ENCODE measurements around the gene PASK.
"Not testable (repeated sequence)": the region's sequence is repeated elsewhere in the genome, so short reads cannot be mapped to it uniquely, and the experiment has no call there.

The PASK gene

GRCh38 chr2:241110089-241110606 is 39.1 kb downstream of the PASK start:
- DNase-seq: no peak
- Mint-ChIP-seq H3K36me3 (ENCODE audit: insufficient read depth) (peaks cover 4% of the 10 kb centered on the region), H3K27ac (peak overlapping the region; percentile 87 to 95)

GRCh38 chr2:241109210-241110088 is 39.8 kb downstream of the PASK start:
- peak overlapping the region; percentile 81 for H3K4me3 Mint-ChIP-seq
- peaks cover 4% of the 10 kb centered on the region for H3K36me3 Mint-ChIP-seq (ENCODE audit: insufficient read depth)
- H3K4me1 Mint-ChIP-seq (ENCODE audit: low read depth in 2 of 2): peaks cover 23 to 43% of the 10 kb centered on the region in 2 donors
- ATAC-seq (replicated peaks) (peak; percentile 42), DNase-seq (no peak)
- peak overlapping the region; percentile 87 to 95 for H3K27ac Mint-ChIP-seq
- no peaks in the 10 kb centered on the region for H3K27me3 Mint-ChIP-seq
- H3K9me3 Mint-ChIP-seq: no peaks in the 10 kb centered on the region

More at GRCh38 chr2:241110089-241110606, 39.1 kb downstream of the PASK start:
- no peaks in the 10 kb centered on the region for H3K27me3 Mint-ChIP-seq
- H3K4me1 Mint-ChIP-seq (ENCODE audit: low read depth in 2 of 2): peaks cover 23 to 43% of the 10 kb centered on the region in 2 donors
- ATAC-seq (replicated peaks): no peak
- H3K4me3 Mint-ChIP-seq: peak overlapping the region; percentile 81
- no peaks in the 10 kb centered on the region for H3K9me3 Mint-ChIP-seq

GRCh38 chr2:241108271-241109209 is 40.7 kb downstream of the PASK start:
- no peaks in the 10 kb centered on the region for H3K9me3 Mint-ChIP-seq
- no peaks in the 10 kb centered on the region for H3K27me3 Mint-ChIP-seq
- ATAC-seq (replicated peaks) (peak; percentile 39), DNase-seq (peak in 1 of 3 experiments; percentile 41)
- peaks cover 9% of the 10 kb centered on the region for H3K36me3 Mint-ChIP-seq (ENCODE audit: insufficient read depth)
- peak overlapping the region; percentile 87 to 95 for H3K27ac Mint-ChIP-seq
- H3K4me1 Mint-ChIP-seq (ENCODE audit: low read depth in 2 of 2): peaks cover 23 to 43% of the 10 kb centered on the region in 2 donors
- peak overlapping the region; percentile 81 for H3K4me3 Mint-ChIP-seq

GRCh38 chr2:241107031-241107783 is 42.1 kb downstream of the PASK start:
- ATAC-seq (replicated peaks) (no peak), DNase-seq (no peak)
- H3K36me3 Mint-ChIP-seq (ENCODE audit: insufficient read depth): peaks cover 16% of the 10 kb centered on the region
- H3K9me3 Mint-ChIP-seq: no peaks in the 10 kb centered on the region
- peaks cover 20 to 40% of the 10 kb centered on the region in 2 donors for H3K4me1 Mint-ChIP-seq (ENCODE audit: low read depth in 2 of 2)
- no peaks in the 10 kb centered on the region for H3K27me3 Mint-ChIP-seq
- H3K4me3 Mint-ChIP-seq: no peak overlapping the region
- H3K27ac Mint-ChIP-seq: peak overlapping the region in 1 of 2 donors; percentile 95

- Mint-ChIP-seq H3K9me3 (no peaks in the 10 kb centered on the region), H3K27ac (no peak overlapping the region), H3K36me3 (ENCODE audit: insufficient read depth) (peaks cover 20% of the 10 kb centered on the region), H3K4me3 (no peak overlapping the region), H3K4me1 (ENCODE audit: low read depth in 2 of 2) (peaks cover 25 to 40% of the 10 kb centered on the region in 2 donors), H3K27me3 (no peaks in the 10 kb centered on the region)
- ATAC-seq (replicated peaks): no peak
- no peak for DNase-seq
Measured at GRCh38 chr2:241105641-241106040, 43.6 kb downstream of the PASK start.

- not testable (repeated sequence) for DNase-seq; H3K27ac Mint-ChIP-seq; H3K27me3 Mint-ChIP-seq; H3K4me3 Mint-ChIP-seq; ATAC-seq (replicated peaks); H3K9me3 Mint-ChIP-seq
- Mint-ChIP-seq H3K36me3 (ENCODE audit: insufficient read depth) (peaks cover 22% of the 10 kb centered on the region), H3K4me1 (ENCODE audit: low read depth in 2 of 2) (peaks cover 27 to 37% of the 10 kb centered on the region in 2 donors)
Measured at GRCh38 chr2:241104611-241105010, 44.7 kb downstream of the PASK start.

- peak overlapping the region; percentile 95 to 96 for H3K27ac Mint-ChIP-seq
- H3K4me3 Mint-ChIP-seq: peak overlapping the region; percentile 93 to 94
- ATAC-seq (replicated peaks) (no peak), DNase-seq (no peak)
- no peaks in the 10 kb centered on the region for H3K9me3 Mint-ChIP-seq
- peaks cover 25 to 30% of the 10 kb centered on the region in 2 donors for H3K4me1 Mint-ChIP-seq (ENCODE audit: low read depth in 2 of 2)
- H3K27me3 Mint-ChIP-seq: no peaks in the 10 kb centered on the region
- H3K36me3 Mint-ChIP-seq (ENCODE audit: insufficient read depth): peaks cover 29% of the 10 kb centered on the region
Measured at GRCh38 chr2:241103176-241103595, 46.1 kb downstream of the PASK start.

GRCh38 chr2:241102239-241102803 is 47.0 kb downstream of the PASK start, which contains the start of gene MTERF4:
TSS of gene MTERF4 (minus strand) at chr2:241102287. CDS start at chr2:241102273, 14 bp downstream.
- peak; percentile 96 for ATAC-seq (replicated peaks)
- Mint-ChIP-seq H3K36me3 (ENCODE audit: insufficient read depth) (peaks cover 30% of the 10 kb centered on the region), H3K9me3 (no peaks in the 10 kb centered on the region), H3K4me3 (peak within 1 kb of the TSS; percentile 93 to 94), H3K27me3 (no peaks in the 10 kb centered on the region), H3K4me1 (ENCODE audit: low read depth in 2 of 2) (peaks cover 27 to 28% of the 10 kb centered on the region in 2 donors), H3K27ac (peak within 1 kb of the TSS; percentile 95 to 96)
- peak; percentile 82 to 85 (median 83) for DNase-seq

GRCh38 chr2:241099246-241099645 is 50.0 kb downstream of the PASK start:
- H3K9me3 Mint-ChIP-seq: no peaks in the 10 kb centered on the region
- H3K27me3 Mint-ChIP-seq: no peaks in the 10 kb centered on the region
- H3K4me1 Mint-ChIP-seq (ENCODE audit: low read depth in 2 of 2): peaks cover 42 to 47% of the 10 kb centered on the region in 2 donors
- H3K4me3 Mint-ChIP-seq: no peak overlapping the region
- no peak for DNase-seq
- peak overlapping the region; percentile 50 to 96 for H3K27ac Mint-ChIP-seq
- no peak for ATAC-seq (replicated peaks)
- H3K36me3 Mint-ChIP-seq (ENCODE audit: insufficient read depth): peaks cover 48% of the 10 kb centered on the region

GRCh38 chr2:241096979-241097378 is 52.3 kb downstream of the PASK start:
- Mint-ChIP-seq H3K36me3 (ENCODE audit: insufficient read depth) (peaks cover 42% of the 10 kb centered on the region), H3K4me1 (ENCODE audit: low read depth in 2 of 2) (peaks cover 38 to 40% of the 10 kb centered on the region in 2 donors), H3K27me3 (no peaks in the 10 kb centered on the region), H3K4me3 (no peak overlapping the region), H3K9me3 (no peaks in the 10 kb centered on the region), H3K27ac (peak overlapping the region; percentile 26 to 96)
- no peak for ATAC-seq (replicated peaks)
- DNase-seq: no peak

- H3K27me3 Mint-ChIP-seq: no peaks in the 10 kb centered on the region
- H3K4me3 Mint-ChIP-seq: peak overlapping the region in 1 of 2 donors; percentile 63
- H3K4me1 Mint-ChIP-seq (ENCODE audit: low read depth in 2 of 2): peaks cover 34 to 37% of the 10 kb centered on the region in 2 donors
- ATAC-seq (replicated peaks) (peak; percentile 99), DNase-seq (peak; percentile 22 to 24 (median 23))
- peak overlapping the region; percentile 46 to 96 for H3K27ac Mint-ChIP-seq
- no peaks in the 10 kb centered on the region for H3K9me3 Mint-ChIP-seq
- peaks cover 52% of the 10 kb centered on the region for H3K36me3 Mint-ChIP-seq (ENCODE audit: insufficient read depth)
Measured at GRCh38 chr2:241095594-241096290, 53.5 kb downstream of the PASK start.

All from effector memory CD8-positive, alpha-beta T cell (primary cell).